Mesenteric fat pad (tissue), 1 donor: ENCODE data around the gene HTR1A. TPM values are rescaled to one million over a fixed set of nuclear protein-coding genes. Genes with fewer than 3 reads are reported as not detected.

ENCODE experiments used
- total RNA-seq: library from RNA; stranded (reverse); fragmentation: NEBNext Ultra II Directional; extraction: Animal tissue kit (Norgen Biotek cat#: 25700); gene quantifications from one replicate; pipeline ENCODE4 v1.2.1, GENCODE V29; 2021
- donor health status: DM: yes; HTN: yes; CAD: no.

The HTR1A gene
- total RNA-seq, 1 donor from 2014 or later, result not detected

Other genes with a start within 250 kb of the HTR1A start
- 13.0 TPM for gene RNF180, start 203.4 kb upstream of the HTR1A start, total RNA-seq